Germinal center (tissue), 1 donor: Measurements from ENCODE around the gene PRC1.
"Not testable (repeated sequence)": the region's sequence is repeated elsewhere in the genome, so short reads cannot be mapped to it uniquely, and the experiment has no call there.

Source experiments
- DNase-seq: peaks from one replicate; pipeline ENCODE4 v3.0.0; 2012; ENCODE audit warnings: mixed read lengths, low spot score

PRC1 gene, protein sequence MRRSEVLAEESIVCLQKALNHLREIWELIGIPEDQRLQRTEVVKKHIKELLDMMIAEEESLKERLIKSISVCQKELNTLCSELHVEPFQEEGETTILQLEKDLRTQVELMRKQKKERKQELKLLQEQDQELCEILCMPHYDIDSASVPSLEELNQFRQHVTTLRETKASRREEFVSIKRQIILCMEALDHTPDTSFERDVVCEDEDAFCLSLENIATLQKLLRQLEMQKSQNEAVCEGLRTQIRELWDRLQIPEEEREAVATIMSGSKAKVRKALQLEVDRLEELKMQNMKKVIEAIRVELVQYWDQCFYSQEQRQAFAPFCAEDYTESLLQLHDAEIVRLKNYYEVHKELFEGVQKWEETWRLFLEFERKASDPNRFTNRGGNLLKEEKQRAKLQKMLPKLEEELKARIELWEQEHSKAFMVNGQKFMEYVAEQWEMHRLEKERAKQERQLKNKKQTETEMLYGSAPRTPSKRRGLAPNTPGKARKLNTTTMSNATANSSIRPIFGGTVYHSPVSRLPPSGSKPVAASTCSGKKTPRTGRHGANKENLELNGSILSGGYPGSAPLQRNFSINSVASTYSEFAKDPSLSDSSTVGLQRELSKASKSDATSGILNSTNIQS

DNA sequence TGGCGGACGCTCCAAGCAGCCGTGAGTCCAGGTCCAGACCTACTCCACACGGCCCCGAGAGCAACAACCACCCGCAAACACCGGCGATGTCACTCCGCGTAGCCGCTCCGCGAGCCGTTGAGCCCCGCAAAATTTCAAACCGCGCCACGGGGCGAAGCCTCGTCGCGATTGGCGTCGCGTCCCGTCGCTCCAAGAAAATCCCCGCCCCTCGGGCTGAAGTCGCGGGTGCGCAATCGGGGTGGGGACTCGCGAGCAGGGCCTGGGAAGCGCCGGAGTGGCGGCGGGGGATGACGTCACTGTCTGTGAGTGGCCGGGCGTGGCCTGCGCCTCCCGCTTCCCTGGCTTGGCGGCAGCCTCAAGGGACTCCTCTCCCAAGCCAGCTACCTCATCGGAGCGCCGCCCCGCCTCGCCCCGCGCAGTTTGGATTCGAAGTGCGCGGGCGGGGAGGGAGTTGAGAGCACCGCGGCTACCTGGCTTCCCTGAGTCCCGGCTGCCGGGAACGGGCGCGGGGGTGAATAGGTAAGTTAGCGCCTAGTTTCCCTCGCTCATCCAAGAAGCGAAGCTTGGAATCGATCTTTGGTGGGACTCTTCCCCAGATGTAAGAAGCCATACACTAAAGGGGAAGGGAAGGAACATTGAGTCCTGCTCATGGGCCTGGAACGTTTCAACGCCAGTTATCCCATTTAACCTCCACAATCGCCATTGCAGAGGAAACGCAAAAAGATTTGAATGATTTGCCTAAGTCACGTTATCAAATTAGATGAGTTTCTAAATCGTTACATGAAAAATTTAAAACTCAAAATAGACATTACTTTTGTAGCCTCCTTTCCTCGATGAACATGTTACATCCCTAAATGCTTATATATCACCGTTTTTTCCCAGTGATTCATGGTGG lies at the start of gene PRC1:
TSS of gene PRC1 (minus strand) at position 119 of the 895 bp plus-strand sequence. CDS start at position 1, 118 bp downstream.
- peak; percentile 99 for DNase-seq

DNA sequence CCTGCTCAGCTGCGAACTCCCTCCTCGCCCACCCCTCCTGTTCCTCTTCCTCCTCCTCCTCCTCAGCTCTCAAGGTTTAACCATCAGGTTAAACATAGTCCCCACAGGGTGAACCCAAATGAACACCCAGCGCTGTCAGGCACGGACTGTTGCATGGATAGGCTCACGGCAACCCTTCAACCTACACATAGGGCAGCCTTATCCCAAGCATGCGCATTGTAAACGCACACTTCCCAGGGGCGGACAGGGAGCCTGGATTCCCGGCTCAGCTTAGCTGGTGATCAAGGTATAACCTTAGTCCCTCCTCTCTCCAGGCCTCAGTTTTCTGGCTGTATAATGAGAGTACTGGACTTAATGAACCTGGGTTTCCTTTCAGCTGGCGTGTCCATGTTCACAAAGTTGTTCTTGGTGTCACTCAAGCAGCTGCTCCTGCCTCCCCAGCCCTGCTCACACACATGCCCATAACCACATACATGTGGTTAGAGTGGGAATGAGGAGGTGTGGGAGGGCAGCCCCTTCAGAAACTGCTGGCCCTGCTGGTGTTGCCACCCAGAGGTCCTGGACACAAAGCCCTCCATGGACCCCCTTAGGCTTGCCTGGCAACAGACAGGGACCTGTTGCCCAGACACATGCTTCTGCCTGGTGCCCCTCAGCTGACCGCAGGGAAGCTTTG lies 49.0 kb upstream of the PRC1 start:
- no peak for DNase-seq

DNA sequence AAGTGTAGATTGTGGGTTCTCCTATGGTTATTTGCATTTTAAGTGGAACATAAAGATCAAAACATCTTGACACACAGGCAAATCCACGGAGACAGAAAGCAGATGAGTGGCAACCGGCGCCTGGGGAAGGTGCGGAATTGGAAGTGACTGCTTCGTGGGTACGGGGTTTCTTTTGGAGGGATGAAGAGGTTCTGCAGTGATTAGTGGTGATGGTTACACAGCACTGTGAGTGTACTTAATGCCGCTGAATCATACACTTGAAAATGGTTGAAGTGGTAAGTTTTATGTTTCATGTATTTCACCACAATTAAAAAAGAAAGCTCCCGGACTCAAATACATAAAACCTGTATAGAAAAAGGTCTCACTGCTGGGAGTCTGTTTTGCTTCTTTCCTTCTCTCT lies 46.5 kb upstream of the PRC1 start:
- DNase-seq: no peak

DNA sequence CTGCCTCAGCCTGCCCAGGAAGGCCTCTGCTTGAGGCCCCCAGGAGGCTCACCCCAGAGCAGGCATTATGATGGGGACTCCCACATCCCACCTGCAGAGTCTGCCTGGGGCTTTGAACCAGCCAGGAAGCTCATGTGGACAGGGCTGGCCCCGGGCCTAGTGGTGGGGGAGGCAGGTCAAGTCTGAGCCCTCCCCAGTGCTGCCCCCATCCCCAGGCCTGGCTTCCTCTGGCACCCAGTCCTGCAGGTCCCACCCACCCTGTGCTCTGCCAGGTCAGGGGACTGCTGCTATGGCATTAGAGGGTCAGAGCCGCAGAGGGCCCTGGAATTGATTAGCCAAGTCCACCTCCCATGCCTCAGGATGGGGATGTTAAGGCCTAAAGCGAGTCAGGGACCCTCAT lies 45.7 kb upstream of the PRC1 start:
- DNase-seq: no peak

DNA sequence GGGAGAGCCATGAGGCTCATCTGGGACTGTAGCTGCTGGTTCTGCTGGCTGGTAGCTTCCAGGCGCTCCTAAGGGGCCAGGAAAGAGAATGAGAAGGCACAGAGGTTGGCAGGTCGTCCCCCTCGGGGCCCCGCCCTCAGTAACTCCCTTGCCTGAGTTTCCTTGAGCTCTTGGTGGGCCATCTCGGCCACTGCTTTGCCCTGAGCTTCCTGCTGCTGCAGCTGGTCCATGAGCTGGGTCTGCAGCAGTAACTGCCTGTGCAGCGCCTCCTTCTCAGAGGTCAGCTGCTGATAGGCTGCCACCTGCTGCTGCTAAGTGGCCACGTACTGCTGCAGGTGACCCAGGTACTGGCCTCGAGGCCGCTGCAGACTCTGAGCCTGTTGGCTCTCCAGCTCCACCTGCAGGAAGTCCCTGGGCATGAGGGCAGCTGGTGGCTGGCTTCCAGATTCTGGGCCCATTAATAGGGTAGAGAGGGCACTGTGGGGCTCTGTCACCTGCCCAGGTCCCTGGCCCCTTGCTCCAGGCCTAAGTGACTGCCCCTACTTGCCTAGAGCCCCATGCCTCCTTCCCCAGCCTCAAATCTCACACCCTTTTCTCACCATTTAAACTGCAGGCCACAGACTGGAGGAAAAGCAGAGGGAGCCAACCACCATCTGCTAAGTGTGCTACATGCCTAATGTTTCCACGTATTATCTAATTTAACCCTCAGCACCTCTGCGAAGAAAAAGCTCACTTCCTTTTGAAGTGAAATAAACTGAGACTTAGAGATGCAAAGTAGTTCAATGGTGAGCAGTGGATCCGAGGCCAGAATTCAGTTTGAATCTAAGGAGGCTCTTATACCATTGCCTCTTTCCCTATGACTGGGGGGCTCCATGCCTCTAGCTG lies 38.8 kb upstream of the PRC1 start:
- peak; percentile 15 for DNase-seq

DNA sequence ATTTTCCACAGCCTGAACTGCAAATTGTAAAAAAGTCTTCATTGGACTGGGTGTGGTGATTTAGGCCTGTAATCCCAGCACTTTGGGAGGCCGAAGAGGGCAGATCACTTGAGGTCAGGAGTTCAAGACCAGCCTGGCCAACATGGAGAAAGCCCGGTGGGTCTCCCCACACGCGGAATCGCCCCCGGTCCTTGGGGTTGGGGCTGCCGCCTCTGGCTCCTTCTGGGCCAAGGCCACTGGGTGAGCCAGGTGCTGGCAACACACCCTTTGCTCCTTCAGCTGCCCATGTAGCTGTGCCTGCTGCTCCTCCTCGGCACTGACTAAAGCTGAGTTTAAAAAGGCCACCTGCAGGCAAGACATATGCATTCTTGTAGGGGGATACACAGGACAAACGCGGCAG lies 37.5 kb upstream of the PRC1 start:
- DNase-seq: no peak

DNA sequence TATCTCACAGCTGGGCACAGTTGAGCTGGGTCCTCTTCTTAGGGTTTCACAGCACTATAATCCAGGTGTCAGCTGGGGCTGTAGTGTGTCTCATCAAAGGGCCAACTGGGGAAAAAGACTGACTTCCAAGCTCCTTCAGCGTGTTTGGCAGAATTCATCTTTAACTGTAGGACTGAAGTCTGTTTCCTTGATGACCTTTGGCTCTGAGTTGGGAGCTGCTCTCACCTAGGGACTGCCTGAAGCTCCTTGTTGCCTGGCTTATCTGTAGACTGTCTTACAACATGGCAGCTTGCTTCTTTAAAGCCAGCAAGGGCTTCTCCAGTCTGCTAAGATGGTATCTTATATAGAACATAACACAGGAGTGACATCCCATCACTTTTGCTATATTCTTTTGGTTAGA lies 33.3 kb upstream of the PRC1 start:
- DNase-seq: no peak

DNA sequence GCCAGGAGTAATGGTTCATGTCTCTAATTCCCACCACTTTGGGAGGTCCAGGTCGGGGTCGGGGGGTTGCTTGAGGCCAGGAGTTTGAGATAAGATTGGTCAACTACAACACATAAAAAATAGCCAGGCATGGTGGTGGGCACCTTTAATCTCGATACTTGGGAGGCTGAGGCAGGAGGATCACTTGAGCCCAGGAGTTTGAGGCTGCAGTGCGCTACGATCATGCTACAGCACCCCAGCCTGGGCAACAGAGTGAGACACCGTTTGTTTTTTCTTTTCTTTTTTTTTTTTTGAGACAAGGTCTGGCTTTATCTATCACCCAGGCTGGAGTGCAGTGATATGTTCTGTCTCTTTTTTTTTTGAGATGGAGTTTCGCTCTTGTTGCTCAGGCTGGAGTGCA lies 29.4 kb upstream of the PRC1 start:
- no peak for DNase-seq

DNA sequence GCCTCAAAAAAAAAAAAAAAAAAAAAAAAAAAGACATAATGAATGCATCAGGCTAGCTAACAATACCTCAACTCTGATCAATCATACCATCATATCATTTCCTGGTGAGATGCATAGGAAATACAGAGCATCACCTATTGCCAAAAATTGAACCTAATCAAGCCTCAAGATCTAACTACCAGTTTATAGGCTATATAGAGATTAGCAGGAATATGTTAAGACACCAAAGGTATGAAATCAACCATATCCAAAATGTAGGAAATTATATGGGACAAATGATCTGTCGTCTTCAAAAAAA lies 28.4 kb upstream of the PRC1 start:
- no peak for DNase-seq

DNA sequence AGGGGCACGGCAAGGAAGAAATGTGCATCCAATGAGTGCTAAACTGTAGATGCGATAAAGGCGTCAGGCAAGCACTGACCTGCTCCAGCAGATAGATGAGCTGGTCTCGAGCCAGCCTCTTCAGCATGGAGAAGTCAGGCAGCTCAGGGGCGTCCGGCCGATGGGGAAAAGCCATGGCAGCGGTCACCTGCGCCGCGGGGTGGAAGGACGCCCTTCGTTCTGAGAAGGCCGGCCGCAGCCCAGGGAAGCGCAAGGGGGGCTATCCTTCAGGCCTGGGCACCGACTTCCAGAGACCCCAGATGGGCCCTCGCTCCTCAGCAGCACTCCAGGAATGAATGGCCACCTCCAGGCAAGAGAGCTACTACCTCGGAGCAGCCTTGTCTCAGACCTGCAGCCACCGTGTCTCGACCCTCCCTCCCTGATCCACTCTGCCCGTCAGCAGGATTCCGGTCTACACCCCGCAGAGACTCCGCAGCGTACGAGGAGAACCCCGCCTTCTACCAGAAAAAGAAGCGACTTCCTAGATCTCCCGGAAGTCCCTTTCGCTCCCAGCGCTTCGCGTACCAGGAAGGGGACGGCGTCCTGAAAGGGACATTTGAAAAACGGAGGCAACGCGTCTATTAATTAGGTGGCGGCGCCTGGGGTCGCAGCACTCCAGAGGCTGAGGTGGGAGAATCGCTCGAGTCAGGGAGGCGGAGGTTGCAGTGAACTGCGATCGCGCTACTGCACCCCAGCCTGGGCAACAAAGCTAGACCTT lies 27.9 kb upstream of the PRC1 start, which contains the start of gene VPS33B:
TSS of gene VPS33B (minus strand) at position 520 of the 757 bp plus-strand sequence. CDS start at position 175, 345 bp downstream.
- peak; percentile 65 for DNase-seq

DNA sequence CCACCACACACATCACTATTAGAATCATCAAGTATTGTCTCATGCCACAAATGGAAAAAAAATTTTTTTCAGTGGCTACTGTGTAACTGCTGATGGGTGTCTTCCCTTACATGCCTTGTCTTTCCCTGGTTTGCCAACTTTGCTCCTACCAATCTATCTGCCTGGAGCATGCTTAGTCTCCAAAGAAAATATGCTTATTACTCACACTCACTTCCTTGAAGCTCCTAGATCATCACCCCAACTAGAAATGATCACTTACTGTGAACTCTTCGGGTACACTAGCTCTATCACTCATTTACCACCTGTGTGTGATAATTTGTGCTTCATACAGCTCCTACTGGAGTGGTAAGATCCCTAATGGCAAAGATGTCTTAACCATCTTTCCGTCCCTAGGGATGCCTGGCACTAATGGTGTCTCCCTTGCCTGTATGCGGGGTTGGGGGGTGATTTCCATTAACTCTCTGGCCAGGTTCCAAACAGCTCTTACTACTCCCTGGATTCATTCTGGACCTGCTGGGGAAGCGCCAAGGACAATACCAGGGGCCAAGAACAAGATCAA lies 27.3 kb upstream of the PRC1 start:
- no peak for DNase-seq

DNA sequence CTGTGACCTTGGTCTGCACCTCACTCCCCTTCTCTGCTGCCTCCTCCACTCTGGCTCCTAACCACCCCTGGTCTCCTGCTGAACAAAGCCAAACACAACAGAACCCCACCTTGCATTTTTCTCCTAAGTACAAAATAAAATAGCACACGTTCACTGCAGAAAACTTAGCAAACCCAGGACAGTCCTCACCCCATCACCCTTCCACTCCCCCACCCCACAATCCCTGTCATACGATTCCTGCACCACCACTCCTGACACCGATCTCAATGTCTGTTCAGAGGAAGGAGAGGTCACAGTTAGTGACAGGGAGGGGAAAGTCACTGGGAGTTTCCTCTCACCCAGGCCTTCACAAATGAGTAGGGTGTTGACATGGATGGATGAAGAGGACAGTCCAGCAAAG lies 23.8 kb upstream of the PRC1 start:
- DNase-seq: no peak

DNA sequence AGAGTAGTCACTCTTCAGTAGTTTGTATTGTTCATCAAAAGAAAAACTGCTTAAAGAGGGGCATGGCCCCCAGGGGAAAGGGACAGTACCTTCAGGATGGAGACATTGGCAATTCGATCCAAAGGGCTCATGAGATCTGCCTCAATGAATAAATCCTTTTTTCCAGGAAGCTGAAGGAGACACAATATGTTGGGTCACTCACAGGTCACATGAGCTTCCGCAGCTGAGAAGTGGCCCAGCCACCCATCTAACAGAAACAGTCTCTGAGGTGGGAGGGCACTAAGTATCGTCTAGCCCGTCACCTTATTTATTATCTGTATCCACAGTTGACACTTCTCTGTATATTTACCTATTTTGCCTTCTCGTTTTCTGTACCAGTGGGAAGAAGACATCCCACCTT lies 23.4 kb upstream of the PRC1 start:
- no peak for DNase-seq

DNA sequence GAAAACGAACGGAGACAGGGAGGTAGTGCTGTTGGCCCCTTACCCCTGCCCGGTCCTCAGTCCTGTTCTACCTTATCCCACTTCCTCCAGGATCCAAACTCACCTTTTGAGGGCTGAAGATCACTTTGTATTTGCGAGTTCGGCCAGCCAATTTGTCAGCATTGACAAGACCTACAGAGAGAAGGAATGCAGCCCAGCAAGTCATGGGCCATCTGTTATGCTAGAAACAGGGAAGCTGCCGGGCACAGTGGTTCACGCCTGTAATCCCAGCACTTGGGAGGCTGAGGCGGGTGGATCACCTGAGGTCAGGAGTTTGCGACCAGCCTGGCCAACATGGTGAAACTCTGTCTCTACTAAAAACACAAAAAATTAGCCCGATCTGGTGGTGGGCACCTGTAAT lies 19.4 kb upstream of the PRC1 start:
- DNase-seq: not testable (repeated sequence)

DNA sequence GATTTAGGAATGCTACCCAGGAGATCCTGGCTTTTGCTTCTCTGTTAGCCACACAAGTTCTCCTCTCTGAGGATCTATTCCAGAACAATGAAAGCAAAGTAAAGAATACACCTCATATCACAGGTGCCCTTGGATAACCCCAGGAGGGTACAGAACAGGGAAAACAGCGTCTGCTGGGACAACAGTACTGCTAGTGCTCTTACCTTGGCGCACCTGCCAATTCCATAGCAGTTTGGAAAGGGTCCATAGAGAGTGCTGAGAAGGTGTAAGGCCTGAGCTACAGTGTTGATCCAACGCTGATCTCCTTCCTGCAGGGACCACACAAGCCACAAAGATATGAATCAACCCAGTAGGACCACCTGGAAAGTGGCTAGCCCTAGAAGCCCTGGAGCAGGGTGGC lies 12.9 kb upstream of the PRC1 start:
- DNase-seq: no peak

DNA sequence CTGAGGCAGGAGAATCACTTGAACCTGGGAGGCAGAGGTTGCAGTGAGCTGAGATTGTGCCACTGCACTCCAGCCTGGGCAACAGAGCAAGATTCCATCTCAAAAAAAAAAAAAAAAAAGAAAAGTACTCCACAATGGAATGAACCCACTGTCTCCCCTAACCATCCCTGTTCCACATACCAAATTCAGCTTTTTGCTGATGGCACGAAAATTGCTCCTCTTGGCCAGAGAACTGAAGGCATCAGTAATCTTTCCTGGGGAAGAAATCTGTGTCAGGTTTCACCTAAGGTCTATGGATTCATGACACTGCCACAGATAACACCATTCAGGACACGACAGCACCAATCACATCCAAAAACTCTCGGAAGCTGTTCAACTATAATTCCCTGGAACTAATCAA lies 6.9 kb upstream of the PRC1 start:
- no peak for DNase-seq

DNA sequence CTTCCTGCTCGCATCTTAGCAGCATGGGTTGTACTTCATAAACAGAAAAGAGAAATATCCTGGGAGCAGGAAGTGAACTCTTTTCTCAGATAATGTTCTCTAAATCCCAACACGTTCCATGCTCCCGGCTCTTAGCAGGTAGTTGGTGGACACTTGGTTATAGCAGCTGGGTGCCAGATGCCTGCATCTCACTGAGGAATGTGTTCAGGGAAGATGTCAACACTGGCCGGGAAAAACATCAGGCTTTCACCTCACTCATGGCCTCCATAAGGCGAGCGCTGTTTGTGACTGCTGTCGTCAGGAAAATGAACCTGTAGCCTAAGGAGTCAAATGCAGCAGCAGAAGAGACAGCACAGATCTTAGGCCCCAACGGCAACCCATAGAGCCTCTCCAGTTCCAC lies 4.4 kb upstream of the PRC1 start:
- DNase-seq: no peak

DNA sequence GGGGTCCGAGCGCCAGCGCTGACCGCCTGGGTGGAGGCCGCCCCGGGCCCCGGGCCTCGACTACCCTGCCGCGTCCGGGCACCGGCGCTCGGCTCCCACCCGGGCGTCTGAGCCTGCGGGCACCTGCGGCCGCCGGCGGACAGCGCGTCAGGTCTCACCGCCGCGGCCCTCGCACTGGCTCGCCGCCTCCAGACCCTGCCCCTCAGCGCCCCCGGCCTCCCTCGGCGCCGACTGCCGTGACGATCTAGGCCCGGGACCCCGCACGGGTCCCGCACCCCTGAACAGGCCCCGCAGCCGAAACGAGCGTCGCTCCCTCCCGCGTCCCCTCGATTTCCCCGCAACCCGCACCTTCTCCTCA lies 297 bp downstream of the PRC1 start:
- DNase-seq: peak; percentile 41

DNA sequence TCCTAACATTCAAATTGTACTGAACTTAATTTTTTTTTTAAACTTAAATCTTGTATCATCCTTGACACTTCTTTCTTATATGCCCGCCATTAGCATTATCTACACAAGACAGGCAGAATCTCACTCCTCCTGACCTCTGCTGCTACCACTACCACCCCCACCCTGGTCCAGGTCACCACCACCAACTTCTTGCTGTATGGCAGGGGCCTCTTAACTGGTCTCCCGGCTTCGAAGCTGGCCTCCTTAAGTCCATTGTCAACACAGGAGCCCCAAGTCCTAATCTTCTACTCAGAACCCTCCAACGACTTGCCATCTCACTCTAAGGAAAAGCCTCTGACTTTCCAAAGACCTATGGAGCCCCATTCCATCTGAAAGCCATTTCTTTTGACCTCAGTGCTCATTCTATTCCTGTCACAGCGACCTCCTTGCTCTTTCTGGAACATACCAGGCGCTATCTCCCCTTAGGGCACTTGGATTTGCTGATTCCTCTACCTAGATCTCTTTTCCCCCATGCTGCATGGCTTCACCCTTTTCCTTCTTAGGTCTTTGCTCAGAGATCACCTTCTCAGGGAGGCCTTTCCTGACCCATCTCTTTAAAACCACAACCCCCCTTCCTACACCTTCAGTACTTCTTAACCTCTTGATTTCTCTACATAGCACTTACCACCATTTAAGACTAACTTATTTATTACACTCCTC lies 2.6 kb downstream of the PRC1 start:
- DNase-seq: no peak

DNA sequence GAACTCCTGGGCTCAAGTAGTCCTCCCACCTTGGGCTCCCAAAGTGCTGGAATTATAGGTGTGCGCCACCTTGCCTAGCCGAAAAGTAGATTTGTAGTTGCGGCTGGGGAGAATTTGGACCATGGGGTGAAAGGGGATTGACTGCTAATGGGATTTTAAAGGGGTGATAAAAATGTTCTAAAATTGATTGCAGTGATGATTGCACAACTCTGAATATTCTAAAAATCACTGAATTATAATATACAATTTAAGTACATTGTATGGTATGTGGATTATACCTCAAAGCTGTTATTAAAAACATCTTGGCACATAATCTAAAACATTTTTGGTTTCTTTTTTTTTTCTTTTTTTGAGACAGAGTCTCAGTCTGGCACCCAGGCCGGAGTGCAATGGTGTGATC lies 3.9 kb downstream of the PRC1 start:
- DNase-seq: no peak
